HG02798 (cell line): ENCODE results near the gene VPS33A.
"Not testable (repeated sequence)": the region's sequence is repeated elsewhere in the genome, so short reads cannot be mapped to it uniquely, and the experiment has no call there.

ENCODE experiments used
- ATAC-seq: cut with Tn5 transposase; IDR thresholded peaks from one replicate; pipeline ENCODE4 v1.9.1; 2021; ENCODE audit warnings: mild to moderate bottlenecking; ENCODE audit not compliant: unreplicated experiment, poor library complexity

VPS33A gene

DNA sequence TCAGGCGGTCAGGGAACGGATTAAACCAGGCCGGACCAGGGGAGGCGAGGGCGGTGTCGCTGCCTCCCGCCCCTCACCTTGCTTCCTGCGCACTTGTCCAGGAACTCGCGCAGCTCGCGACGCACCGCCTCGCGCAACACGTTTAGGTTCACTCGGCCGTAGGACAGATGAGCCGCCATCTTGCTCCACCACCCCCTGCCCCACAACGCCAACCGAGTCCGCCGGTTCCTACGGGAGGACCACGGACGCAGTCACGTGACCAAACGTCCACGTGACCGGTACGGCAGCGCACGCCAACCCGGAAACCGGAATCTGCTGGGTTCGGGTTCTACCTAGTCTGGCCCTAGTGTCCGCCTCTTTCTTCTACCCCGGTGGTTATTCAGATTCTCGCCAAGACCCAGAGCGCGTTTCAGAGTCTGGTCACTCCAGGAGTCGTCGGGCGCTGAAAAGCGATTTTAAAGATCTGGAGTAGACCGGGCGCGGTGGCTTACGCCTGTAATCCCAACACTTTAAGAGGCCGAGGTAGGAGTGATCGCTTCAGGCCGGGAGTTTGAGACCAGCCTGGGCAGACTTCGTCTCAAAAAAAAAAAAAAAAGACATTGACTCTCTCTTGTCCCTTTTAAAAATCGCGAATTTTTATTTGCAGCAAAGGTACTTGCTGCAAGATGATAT is at the start of gene VPS33A:
Gene VPS33A (minus strand): TSS at position 265 of the 672 bp plus-strand sequence. CDS start 86 bp downstream, at position 179.
- peak; percentile 95 for ATAC-seq

DNA sequence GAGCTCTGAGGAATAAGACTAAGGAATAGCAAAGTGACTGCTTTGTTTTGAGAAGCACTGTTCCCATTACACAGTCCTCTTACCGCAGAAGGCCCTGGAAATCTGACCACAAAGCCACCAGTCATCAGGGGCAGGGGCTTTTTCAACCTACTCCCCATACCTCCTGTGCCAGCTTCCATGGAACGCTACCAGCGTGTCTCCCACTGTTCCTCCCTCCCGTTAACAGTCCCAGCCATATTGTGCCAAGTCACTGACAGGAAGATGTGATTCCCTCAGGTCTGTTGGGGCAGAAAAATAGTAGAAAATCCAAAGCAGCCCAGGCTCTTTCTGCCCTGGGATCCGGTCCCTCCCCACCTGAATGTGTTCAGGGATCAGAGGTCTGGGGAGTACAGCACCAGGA is 46.6 kb upstream of the VPS33A start:
- no peak for ATAC-seq

GRCh38 chr12:122311696-122312095 is 45.4 kb upstream of the VPS33A start:
- ATAC-seq, result no peak

DNA sequence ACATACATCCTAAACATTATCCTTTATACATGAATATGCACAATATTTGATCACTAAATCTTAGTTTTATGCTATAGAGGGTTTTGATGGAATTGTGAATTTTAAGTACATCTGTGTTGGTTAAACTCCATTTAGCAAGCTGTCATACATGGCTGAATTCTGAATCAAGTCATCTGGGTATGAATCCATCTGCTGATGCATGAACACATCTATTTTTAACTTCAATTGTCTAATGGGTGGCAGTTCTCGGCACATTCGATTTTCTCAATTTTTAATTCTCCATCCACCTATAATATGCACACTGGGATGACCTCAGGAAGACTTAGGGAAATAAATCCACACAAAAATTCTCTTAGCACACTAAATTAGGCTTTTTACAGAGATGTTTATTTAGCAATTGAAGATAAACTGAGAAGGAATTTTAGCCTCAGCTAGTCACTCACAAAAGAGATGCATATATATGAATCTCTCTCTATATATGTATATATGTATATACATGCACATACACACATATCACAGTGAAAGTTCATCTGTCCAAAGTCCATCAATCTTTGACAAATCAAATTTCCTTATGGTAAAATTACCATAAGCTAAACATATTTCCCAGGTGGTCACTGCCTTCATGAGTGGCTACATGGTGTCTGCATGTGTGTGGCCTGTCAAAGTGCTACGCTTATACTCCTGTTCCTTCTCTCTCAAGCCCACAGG is 44.5 kb upstream of the VPS33A start:
- no peak for ATAC-seq

DNA sequence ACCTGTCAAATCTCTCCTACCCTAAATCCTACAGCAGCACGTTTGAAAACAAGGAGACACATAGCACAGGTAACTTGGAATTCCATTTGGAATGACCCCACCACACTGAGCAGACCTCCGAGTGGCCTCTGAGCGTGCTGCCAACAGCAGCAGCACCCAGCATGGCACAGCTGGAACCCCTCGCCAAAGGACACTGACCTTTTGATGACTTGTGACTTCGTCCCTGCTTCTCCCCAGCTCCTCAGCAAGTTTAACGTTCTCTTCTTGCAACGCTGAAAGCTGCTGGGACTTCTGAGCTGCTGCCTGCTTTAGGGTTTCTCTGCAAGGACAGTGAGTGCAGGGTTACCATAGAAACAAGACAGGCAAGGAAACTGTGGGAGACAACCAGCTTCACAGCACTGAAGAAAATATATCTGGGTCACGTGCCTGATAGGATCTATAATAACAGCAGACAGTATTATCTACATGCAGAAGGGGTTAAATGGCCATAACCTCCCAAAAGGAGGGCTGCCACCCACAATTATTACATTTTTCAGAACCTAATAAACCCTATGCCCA is 43.3 kb upstream of the VPS33A start:
- ATAC-seq, result no peak

DNA sequence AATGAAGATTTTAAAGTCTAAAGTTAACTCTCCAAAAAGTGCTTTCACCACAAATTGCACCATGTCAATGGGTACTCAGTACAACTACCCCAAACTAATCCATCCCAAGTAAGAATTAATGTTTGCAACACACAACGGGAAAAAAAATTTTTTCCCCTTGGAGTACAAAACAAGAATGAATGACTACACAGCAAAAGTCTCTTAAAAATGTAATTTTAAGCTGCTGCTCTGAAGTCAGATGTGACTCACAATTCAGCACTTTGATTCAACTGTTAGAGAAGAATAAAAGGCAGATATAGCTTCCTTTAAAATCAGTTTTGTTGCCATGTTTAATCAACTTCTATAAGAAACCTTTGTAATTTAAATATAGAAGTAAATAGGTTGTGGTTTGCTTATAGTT is 42.5 kb upstream of the VPS33A start:
- ATAC-seq, result no peak

GRCh38 chr12:122306407-122306806 is 40.1 kb upstream of the VPS33A start:
- no peak for ATAC-seq

- ATAC-seq, result no peak
Observed at GRCh38 chr12:122304924-122305323, 38.6 kb upstream of the VPS33A start.

DNA sequence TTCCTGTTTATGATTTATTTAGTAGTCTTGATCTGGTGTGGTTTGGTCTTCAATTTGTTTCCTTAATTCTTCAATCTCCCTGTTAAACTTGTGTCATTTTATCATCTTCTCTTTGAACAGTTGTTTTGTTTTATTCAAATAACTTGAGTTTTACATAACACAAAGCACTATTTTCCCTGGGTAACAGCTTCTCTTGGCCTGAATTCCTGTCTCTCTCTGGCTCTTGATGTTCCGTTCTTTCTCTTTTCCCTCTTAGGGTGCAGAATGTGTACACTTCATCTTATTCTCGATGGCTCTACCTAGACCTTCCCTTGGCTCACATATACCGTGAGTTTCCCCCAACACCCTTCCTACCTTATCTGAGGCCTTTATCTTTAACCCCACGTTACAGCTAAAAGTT is 36.8 kb upstream of the VPS33A start:
- ATAC-seq, result no peak

GRCh38 chr12:122298071-122298748 is 31.9 kb upstream of the VPS33A start:
- no peak for ATAC-seq

- ATAC-seq, result no peak
Observed at GRCh38 chr12:122297494-122297893, 31.2 kb upstream of the VPS33A start.

GRCh38 chr12:122295877-122296276 is 29.6 kb upstream of the VPS33A start:
- ATAC-seq, result no peak

GRCh38 chr12:122293081-122293480 is 26.8 kb upstream of the VPS33A start:
- ATAC-seq, result no peak

DNA sequence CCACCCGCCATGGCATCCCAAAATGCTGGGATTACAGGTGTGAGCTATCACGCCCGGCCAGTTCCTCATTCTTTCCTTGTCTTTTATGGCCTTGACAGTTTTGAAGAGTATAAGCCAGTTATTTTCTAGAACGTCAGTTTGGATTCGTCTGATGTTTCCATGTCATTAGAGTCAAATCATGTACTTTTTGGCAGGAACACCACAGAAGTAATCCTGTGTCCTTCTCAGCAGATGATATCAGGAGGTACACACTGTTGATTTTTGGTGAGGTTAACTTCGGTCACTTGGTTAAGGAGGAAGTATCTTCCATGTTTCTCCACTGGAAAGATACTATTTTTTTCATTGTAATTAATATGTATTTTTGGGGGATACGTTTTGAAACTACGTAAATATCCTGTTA is 25.1 kb upstream of the VPS33A start:
- ATAC-seq, result no peak

DNA sequence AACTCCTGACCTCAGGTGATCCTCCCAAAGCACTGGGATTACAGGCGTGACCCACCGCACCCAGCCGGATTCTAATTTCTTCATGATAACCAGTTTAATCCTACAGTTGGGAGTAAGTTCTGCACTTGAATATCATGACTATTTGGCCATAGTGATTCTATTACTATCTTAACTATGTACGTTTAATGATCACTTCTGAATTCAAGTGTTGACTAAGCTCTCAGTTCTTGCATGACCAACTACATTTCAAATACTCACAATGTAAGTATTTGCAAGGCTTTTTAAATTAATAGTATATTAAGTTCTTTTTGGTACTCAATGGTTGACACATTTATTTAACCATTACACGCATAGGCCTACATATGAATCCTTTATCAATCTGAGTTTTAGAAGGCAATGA is 17.4 kb upstream of the VPS33A start:
- ATAC-seq, result no peak

DNA sequence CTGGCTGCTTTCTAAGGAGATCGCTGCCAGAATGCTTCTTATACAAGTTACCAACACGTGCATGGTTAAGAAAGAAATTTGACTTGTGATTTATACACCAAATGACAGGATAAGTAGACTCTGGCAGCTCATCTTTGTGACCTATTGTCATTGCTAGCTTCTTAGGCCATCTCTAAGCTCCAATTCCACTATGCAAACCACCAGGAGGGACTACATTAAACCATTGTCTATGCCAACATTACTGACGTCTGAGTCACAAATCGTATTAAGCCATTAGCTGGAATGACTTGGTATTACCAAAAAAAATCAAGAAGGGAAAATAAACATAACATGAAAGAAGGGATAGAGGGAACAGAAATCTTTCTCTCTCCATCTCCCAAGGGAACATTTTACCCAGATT is 15.8 kb upstream of the VPS33A start:
- no peak for ATAC-seq

GRCh38 chr12:122276242-122276641 is 9.9 kb upstream of the VPS33A start:
- ATAC-seq, result no peak

GRCh38 chr12:122275459-122275858 is 9.2 kb upstream of the VPS33A start:
- ATAC-seq, result no peak

DNA sequence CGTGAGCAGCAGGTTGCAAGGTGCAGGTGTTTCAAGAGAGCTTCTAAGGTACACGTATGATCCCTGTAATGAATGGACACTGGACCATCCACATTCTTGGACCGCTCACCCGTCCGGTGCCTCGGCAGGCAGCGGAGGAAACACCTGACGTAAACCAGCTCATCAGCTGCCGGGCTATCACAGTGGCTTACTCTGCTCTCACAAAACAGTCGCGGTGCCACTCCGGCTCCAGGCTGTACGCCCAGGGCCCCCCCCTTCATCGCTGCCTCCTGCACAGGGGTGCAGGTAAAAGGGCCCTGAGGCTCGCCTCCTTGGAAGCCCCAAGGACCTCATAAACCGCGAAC is 436 bp downstream of the VPS33A start:
- peak; percentile 35 for ATAC-seq

DNA sequence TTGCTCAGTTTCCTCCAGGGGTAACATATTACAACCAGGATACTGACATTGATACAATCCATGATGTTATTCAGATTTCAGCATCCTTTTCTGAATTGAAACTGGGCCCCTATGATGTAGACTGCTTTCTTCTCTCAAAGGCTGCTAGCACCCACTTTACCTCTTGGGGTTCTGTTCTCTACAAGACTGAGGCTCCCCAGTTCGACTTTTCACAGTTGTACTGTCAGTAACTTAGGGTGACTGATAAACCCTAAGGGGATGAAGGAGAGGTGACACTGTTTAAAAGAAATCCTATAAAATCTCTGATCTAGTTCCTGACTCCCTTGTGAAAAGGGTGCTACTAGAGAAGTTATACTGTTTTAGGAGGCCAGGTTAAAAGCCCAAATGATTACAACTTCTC is 818 bp downstream of the VPS33A start:
- ATAC-seq, result no peak

DNA sequence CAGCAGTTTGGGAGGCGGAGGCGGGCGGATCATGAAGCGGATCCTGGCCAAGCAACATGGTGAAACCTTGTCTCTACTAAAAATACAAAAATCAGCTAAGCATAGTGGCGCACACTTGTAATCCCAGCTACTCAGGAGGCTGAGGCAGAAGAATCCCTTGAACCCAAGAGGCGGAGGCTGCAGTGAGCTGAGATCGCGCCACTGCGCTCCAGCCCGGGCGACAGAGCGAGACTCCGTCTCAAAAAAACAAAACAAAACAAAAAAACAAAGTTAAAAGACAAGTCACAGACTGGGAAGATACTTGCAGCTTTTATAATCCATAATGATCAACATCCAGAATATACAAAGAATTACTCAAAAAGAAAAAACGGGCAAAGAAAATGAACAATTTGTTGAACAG is 5.6 kb downstream of the VPS33A start:
- ATAC-seq, result not testable (repeated sequence)
